Left lobe of liver (tissue), 2 donors: Measurements from ENCODE around the gene GPANK1. TPM values are rescaled to one million over a fixed set of nuclear protein-coding genes. Genes with fewer than 3 reads are reported as not detected.
"Not testable (repeated sequence)": the region's sequence is repeated elsewhere in the genome, so short reads cannot be mapped to it uniquely, and the experiment has no call there.

Source experiments
- ATAC-seq: fragments of 200-7000 bp; cut with Tn5 transposase; one replicate; pipeline ENCODE4 v1.9.1; 2020; ENCODE audit warnings: mild to moderate bottlenecking, moderate library complexity
- DNase-seq: peaks from one replicate; pipeline ENCODE4 v3.0.0-alpha.2; 2020; ENCODE audit warnings: low spot score
- total RNA-seq: library from RNA; stranded (reverse); gene quantifications from one replicate; pipeline ENCODE4 v1.2.1, GENCODE V29; 2021
- donor health status: DM: no; HTN: no; CAD: no; lungs with moderate emphysema.
- donor health status: DM: no; HTN: yes; CAD: no.

GPANK1 gene
- total RNA-seq, result 7.7 TPM

DNA sequence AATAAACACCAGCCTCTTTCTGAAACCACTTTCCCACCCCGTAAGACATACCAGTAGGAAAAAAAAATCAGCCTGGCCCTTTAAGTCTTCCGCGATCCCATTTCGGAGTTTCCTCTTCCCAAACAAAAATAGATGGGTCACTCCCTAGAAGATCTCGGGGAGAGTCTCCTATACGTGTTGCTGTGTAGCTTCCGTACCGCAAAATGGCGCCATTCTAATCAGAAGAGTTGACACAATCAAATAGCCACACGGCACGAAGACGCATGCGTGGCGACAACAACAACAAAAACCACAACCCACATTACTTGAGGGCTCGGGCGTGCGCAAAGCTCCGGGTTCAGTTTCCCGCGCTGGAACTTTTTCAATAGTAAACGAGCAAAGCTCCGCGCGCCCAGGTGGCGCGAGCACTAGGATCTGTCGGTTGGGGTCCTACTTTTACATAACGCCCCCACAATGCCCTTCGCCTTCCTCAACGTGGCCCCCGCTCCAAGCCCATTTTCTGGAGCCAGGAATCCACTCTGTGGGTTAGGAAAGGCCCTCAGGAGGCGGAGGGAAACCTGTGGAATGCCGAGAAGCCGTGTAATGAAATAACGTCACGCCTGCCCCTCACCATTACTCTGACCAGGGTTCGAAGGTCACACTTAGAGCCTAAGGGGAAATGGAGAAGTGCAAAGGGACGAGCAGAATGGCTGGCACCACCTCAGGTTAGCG is at the start of gene GPANK1:
TSS of gene GPANK1 (minus strand) at position 208 of the 711 bp plus-strand sequence. CDS start 519 bp downstream, outside the sequence.
- peak; percentile 93 for DNase-seq

DNA sequence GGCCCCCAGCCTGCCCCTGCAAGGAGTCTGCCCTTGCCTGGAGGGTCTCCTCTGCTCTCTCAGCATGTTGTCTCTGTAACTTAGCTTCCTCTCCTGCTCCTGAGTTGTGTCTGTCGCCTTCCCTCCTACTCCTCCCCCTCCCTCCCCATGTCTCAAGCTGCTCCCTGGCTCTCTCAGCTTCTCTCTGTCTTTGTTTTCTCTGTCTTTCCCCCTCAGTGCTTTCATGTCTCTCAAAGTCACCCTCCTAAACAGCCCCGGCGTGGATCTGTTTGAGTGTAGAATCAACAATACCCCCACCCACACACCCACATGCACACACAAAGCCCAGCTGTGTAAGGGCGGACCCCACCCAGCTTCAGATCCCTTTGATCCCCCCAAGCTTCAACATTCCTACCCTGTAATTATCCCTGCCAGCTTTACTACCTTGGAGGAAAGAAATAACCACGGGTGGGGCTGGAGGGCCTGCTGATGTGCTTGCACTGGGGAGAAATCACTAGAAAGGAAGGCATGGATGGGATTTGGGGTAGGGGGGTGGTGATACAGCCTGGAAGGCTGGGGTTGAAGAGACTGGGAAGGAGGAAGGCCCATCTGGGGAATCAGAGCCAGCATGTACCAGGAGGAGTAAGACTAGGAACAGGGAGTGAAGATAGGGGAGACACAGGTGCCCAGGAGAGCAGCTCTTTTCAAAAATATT is 49.3 kb upstream of the GPANK1 start:
- no peak for ATAC-seq

More for the DNA sequence above, at the start of gene GPANK1:
- peak; percentile 67 for ATAC-seq

DNA sequence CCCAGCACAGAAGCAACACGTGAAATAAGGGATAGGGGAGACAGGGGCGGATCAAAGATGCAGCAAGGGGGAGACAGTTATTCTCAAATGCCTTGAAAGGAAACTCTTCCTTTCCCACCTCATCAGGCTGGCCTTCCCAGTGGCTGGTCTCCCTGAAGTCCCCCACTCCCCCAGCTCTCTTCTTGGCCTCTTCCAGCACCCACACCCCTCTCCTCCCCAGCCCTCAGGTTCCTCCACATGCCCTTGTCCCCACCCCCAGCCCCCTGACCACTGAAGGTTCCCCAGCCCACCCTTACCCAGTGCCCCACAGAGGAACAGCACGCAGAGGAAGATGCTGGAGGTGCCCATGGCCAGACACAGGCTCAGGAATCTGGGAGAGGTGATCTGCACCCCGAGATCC is 48.7 kb upstream of the GPANK1 start:
- DNase-seq (no peak), ATAC-seq (no peak)

More for the DNA sequence above, 49.3 kb upstream of the GPANK1 start:
- DNase-seq, result no peak

DNA sequence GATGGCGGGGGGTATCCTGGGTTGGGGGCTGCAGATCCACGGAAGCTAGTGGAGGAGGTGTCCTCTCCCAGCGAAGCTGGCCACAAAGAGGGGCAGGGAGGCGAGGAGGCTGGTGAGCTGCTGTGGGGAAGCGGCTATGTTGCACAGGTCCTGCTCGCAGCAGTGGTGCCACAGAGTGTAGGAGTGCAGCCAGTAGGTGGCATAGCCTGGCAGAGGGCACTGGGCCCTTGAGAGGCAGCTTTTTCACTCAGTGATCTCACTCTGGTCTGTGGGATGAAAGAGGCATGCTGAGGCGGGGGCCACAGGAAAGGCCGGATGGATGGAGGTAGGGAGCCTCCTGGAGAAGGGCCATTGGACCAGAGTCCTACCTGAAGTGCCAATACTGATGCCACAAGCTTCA is 47.5 kb upstream of the GPANK1 start:
- DNase-seq (no peak), ATAC-seq (peak; percentile 80)

DNA sequence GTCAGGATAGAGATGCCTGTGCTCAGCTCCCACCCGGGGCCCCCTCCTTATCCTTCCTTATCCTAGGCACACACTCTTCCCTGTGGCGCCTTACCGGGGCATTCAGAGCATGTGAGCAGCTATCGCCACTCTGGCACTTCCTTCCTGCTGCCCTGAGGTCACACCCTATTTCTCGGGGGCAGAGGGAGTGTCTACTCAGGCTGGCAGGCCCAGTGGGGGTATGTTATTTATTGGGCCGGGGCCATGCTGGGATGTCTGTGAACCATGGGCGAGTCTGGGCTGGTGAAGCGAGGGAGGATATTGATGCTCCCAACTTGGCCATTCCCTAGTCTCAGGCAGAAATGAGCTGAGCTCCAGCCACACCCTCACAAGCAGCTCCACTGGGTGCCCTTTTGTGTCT is 46.4 kb upstream of the GPANK1 start:
- DNase-seq, result no peak
- no peak for ATAC-seq

DNA sequence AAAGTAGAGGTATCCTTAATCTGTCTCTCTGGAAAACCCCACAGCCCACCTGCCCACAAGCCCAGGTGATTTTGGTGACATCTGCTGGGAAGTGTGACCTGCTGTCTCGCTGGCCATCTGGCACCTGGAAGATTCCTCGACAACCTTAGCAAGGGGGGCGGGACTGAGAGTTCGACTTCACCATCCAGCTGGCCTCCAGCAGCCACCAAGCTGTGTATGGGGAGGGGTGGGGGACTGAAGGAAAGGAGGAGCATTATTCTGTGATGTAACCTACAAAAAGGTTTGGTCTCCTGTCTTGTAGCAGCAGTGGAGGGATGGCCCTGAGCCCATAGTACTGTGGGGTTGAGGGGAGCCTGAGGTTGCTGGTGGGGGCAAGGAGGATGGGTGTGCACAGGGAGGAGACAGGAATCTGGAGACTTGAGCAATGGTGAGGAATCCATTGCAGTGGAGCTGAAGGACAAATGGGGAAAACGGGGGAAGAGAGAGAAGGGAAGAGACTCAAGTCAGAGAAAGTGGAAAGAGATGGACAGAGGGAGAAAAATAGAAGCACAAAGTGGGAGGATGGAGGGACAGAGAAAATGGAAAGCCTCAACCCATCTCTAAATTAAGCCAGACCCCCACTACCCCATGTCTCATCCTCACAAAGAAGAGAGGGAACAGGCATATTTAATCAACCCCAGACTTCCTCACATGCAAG is 45.9 kb upstream of the GPANK1 start:
- DNase-seq, result no peak
- no peak for ATAC-seq

DNA sequence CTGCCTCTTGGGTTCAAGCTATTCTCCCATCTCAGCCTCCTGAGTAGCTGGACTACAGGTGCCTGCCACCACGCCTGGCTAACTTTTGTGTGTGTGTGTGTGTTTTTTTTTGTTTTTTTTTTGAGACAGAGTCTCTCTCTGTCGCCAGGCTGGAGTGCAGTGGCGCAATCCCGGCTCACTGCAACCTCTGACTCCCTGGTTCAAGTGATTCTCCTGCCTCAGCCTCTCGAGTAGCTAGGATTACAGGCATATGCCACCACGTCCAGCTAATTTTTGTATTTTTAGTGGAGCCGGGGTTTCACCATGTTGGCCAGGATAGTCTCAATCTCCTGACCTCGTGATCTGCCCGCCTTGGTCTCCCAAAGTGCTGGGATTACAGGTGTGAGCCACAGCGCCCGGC is 44.4 kb upstream of the GPANK1 start:
- not testable (repeated sequence) for DNase-seq, ATAC-seq

DNA sequence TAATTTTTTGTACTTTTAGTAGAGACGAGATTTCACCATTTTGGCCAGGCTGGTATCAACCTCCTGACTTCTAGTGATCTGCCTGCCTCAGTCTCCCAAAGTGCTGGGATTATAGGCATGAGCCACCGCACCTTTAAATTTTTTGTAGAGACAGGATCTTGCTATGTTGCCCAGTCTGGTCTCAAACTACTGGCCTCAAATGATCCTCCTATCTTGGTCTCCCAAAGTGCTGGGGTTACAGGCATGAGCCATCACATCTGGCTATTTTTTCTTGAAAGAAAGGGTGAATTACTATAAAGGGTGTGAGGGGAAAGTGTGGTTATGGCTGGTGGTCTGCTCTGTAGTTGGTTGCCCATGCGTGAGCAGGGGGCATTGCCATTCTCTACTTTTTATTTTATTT is 43.4 kb upstream of the GPANK1 start:
- DNase-seq (no peak), ATAC-seq (no peak)

DNA sequence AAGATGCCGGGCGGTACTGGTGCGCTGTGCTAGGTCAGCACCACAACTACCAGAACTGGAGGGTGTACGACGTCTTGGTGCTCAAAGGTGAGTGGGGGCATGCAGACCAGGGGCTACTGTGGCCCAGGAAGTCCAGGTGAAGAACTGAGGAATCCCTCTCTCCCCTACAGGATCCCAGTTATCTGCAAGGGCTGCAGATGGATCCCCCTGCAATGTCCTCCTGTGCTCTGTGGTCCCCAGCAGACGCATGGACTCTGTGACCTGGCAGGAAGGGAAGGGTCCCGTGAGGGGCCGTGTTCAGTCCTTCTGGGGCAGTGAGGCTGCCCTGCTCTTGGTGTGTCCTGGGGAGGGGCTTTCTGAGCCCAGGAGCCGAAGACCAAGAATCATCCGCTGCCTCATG is 42.9 kb upstream of the GPANK1 start:
- ATAC-seq (no peak), DNase-seq (no peak)

DNA sequence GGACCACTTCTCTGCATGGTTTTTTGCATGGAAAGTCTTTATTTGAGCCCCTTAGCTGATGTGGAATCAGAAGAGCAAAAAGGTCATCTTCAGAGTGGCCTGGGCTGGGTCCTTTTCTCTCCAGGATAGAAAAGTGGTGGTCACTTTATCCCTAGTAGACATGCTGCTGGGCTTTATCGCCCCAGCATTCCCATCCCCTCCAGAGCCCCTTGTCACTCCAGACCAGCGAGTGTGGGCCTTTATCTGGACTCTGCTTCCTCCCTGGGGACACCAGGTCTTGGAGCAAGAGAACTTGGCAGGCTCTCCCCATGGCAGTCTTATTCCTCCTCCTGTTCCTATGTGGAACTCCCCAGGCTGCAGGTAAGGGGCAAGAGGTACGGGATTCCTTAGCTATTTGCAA is 41.8 kb upstream of the GPANK1 start, which contains the start of gene LY6G6F:
TSS of gene LY6G6F (plus strand) at position 268 of the 400 bp plus-strand sequence. CDS start at position 309, 41 bp downstream.
- ATAC-seq, result no peak
- DNase-seq, result no peak

DNA sequence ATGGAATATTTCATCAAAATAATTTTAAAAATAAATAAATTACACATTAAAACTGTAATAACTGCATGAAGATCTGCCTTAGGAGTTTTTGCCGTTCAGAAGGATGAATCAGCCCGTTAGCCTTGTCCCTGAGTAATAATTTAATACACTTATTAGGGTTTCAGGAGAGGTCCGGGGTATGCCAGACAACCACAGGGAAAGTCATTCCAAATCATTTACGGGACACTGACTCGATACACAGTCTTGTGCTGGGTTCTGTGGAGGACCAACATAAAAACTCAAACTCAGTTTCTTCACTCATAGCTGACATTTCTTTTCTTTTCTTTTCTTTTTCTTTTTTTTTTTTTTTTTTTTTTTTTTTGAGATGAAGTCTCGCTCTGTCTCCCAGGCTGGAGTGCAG is 41.1 kb upstream of the GPANK1 start:
- no peak for ATAC-seq
- DNase-seq, result no peak

DNA sequence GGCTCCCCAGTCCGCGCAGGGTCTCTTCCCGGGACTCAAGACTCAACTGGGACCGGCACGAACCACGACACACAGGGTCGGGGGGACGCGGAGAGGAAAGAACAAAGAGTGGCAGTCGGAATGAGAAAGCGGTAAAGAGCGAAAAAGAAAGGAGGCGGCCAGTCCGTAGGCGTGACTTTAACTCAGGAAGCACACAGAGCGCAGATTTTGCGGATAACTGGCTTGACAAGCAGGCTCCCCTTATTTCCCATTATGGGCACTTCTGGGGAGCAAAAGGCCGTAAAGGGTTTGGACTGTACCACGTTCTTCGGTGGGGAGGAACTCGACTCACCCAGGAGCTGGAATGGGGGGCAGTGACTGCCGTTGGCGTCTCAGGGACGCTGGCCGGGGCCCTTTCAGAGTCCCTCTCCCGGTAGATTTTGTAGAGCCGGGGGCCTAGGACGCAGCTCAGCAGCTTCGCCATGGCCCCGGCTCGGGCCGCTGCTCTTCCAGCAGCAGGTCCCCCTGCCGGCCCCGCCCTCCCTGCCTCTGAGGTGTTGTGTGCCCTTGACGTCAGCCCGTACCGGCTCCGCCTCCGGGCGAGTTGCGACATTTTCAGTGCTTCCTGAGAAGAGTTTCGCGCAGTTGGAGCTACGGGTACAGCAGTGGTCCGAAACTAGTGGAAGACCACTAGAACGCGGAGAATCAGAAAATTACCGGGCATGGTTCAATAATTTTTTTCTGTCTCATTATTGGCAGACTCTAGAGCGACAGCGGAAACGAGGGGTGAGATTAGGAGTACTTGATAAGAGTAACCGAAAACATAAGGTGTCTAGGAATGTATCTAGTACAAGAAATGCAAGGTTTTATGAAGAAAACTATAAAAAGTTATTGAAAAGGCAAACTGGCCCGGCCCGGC is 38.3 kb upstream of the GPANK1 start, which contains the start of gene ABHD16A:
TSS of gene ABHD16A (minus strand) at position 506 of the 898 bp plus-strand sequence. CDS start at position 463, 43 bp downstream.
- peak; percentile 99 for DNase-seq
- peak; percentile 95 for ATAC-seq

DNA sequence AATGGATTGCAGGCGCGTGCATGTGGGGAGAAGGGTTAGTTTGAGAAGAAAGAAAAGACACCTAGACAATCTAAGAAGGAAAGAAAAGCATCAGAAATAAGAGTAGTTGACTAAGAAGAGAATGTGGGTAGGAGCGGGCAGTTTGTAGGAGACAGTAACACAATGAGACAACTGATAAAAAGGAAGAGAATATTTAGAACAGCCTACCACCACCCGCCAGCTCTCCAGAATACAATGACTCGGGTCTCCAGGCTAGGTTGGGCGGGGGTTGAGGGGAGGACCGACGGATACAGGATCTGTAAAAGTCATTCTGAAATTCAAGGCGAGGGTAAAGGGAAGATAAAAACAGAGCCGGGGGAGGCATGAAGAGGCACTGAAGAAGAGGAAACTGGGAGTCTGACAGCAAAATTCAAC is 37.6 kb upstream of the GPANK1 start:
- no peak for DNase-seq

DNA sequence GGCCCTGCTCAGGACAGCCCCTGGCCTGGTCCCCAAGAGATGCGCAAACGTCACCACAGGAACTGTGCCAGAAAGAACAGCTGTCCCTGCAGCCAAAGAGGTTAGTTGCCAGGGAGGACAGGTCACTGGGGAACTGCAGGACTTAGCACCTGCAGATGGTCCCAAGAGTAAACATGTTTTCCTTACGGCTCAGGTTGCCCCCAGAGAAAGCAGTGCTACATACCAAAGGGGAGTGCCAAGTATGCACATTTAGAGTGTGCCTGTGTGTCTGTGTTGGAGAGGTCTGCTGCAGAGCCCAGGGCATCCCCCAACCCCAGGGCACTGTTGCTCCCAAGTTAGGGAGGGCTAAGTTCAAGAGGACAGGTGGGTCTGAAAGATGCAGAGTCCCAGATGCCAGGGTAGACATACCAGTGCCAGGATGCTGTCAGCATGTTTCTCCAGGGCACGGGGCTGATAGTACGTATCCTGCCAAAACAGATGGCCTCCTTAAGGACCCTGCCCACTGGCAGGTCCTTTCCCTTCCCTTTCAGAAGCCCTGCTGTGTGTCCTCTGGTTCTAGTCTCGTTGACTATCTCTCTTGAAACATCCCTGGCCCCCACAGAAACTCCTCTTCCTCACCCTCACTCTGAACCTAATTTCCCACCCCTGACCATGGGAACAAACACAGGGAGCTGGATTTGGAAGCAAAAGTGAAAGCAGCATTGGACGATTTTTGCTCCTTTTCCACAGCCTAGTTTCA is 37.0 kb upstream of the GPANK1 start:
- DNase-seq (peak; percentile 66), ATAC-seq (peak; percentile 37)

More for the DNA sequence above, 37.6 kb upstream of the GPANK1 start:
- peak; percentile 7 for ATAC-seq

DNA sequence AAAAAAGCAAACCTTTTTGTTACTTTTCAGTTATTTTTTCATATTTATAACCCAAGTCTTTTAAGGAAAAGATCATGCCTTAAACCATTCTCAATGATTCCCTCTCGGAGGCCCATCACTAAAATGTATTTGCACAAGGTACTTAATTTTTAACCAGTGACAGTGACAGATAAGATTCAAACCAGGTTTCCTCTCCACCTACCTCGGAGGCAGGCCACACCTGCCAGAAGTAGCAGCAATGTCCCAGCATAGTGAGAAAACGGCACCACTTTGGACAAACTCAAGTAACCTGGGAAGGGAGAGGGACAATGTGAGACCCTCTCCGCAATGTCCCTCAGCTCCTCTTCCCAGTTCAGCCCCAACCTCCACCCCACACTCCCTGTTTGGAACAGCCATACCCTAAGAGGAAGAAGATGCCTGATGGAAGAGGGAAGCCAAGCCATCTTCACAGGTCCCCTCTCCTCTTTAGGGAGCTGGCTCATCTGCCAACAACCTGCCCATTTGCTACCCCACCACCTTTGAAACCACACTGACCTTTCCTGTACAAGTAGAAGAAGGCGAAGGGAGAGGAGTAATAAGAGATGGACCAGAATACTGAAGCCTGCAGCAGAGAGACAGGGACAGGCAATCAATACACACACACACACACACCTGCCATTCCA is 36.1 kb upstream of the GPANK1 start:
- DNase-seq, result no peak
- ATAC-seq, result no peak

DNA sequence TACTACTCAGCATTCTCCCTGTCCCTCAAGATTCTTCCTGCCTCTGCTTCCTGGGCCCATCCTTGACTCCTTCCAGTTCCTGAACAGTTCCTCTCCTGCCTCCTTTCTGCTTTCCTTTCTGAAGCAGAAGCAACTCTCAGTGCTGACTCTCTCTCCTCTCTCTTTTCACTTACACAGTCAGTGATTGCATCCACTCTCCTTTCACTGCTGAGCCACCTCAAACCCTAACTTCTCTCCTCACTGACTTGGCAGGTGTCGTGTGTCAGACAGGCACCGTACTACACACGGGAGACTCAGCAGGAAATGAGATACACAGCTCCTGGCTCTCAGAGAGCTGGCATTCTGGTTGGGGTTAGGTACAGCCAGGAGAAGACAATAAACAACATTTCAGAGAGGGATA is 32.8 kb upstream of the GPANK1 start:
- DNase-seq, result no peak
- no peak for ATAC-seq

DNA sequence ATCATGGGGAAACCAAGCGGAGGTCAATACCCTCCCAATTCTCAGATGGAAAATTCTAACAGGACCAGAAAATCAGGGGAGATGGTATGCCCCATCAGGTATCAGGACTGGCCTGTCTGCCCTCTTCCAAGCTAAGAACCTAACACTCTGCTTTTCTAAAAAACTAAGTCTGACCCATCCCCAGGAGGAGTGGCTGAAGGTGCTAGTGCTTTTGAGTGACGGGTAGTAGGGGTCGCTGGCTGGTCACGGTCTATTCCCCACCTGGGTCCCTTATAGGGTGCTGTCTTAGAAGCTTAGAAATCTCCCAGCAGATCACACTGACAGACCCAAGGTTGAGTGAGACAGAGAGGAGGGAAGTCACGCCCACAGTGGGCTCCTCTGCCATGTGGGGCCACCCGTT is 28.7 kb upstream of the GPANK1 start:
- DNase-seq (no peak), ATAC-seq (no peak)

DNA sequence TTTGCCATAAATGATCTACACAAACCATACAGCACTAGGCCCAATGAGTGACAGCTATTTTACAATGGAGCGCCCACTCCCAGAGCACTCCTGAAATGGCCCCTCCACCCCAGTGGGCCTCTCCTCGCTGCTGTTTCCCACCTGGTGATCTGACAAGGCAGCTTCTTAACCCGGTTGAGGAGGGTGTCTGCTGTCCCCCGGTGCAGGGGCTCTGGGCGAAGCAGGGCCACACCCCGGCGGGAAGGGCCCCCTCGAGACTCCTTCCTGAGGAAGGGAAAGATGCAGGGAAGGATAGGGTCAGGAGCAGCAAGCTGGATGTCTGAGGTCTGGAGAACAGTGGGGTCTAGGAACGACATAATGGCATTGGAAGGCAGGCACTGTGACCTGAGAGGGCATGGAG is 28.1 kb upstream of the GPANK1 start:
- no peak for ATAC-seq
- DNase-seq, result no peak

DNA sequence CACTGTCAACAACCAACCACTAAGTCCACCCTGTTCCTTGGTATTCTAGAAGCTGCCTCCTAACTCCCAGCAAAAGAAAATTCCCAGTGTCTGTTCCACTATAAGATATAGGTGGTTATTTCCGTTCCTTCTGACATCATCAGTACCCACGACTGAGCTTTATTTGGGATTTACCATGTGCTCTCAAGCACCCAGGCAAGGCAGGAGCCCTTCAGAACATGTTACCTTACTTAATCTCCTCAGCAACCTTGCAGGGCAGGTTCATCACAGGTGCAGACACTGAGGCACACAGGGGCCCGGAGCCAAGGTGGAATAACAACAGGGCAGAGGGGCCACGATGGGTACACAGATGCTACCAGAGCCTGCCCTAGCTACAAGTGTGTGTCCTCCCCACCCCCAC is 27.6 kb upstream of the GPANK1 start:
- ATAC-seq (no peak), DNase-seq (no peak)
